CD4-positive, alpha-beta T cell treated with Interleukin-1 beta for 1 hour (primary cell): ENCODE results near the gene GDF2.

Experiments used
- DNase-seq, 2 donors: peaks; one replicate each; pipeline ENCODE4 v3.0.0-alpha.2; 2020 to 2022

Gene GDF2

DNA sequence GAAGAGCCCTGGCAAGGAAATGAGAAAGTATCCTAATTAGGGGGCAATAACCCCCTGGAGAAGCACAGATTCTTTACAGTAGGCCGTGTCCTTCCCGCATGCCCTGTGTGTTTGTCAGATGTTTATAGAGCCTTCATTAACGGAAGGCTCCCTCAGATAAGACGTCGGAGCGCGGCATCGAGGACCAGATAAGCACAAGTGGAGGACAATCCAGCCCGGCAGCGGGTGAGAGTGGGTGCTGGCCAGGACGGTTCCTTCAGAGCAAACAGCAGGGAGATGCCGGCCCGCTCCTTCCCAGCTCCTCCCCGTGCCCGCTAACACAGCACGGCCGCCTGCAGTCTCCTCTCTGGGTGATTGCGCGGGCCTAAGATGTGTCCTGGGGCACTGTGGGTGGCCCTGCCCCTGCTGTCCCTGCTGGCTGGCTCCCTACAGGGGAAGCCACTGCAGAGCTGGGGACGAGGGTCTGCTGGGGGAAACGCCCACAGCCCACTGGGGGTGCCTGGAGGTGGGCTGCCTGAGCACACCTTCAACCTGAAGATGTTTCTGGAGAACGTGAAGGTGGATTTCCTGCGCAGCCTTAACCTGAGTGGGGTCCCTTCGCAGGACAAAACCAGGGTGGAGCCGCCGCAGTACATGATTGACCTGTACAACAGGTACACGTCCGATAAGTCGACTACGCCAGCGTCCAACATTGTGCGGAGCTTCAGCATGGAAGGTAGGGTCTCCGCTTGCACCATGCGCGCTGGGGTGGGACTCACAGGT lies at the start of gene GDF2:
GDF2 (plus strand) TSS at position 155 of the 762 bp plus-strand sequence; CDS start at position 370, 215 bp downstream.
- no peak for DNase-seq

DNA sequence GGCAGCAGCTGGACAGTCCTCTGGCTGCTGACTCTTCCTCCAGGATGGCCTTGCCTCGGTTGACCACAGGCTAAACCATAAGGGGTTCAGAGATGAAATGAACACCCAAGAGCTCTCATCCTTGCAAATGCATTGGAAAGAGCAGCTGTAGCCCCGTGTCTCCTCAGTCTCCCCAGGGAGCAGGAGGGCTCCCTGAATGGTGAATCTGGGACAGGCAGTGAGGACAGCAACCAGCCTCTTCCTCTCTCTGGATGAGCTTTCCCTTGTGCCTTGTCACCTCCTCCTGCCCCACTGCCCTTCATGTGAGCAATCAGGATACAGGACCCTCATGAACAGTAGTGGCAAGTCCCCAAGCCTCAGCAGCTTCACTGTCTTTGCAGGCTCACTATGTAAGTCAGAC lies 46.2 kb upstream of the GDF2 start:
- no peak for DNase-seq

DNA sequence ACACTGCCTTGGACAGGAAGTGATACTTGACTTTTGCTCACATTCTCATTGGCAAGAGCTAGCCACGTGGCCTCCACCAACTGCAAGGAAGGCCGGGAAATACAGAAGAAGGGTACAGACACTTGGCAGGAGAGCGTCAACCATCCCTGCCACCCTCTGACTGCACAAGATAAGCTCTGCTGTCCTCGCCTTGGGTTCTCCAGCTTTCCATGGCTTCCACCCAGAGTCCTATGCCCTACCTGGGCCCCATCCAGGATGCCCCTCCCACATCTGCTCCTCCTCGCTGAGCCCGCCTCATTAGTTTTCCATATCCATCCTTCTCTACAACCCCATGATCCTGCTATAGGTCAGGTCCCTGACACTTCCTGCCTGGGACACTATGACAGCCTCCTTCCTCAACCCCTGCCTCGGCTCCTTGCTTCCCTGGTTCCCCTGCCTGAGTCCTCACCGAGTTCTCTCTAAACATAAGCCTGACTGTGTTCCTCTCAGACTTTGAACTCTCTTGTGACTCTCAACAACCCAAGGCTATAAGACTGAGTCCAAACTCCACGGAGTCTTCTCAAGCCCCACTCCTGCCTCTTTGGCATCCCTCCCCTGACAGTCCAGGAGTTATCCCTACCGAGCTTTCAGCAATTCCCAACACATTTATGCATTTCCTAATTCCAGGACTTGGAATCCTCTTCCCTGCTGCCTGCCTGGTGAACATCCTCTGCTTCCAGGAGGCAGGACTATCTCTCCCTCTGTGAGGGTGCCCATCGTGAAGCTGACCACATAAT lies 45.5 kb upstream of the GDF2 start:
- no peak for DNase-seq

DNA sequence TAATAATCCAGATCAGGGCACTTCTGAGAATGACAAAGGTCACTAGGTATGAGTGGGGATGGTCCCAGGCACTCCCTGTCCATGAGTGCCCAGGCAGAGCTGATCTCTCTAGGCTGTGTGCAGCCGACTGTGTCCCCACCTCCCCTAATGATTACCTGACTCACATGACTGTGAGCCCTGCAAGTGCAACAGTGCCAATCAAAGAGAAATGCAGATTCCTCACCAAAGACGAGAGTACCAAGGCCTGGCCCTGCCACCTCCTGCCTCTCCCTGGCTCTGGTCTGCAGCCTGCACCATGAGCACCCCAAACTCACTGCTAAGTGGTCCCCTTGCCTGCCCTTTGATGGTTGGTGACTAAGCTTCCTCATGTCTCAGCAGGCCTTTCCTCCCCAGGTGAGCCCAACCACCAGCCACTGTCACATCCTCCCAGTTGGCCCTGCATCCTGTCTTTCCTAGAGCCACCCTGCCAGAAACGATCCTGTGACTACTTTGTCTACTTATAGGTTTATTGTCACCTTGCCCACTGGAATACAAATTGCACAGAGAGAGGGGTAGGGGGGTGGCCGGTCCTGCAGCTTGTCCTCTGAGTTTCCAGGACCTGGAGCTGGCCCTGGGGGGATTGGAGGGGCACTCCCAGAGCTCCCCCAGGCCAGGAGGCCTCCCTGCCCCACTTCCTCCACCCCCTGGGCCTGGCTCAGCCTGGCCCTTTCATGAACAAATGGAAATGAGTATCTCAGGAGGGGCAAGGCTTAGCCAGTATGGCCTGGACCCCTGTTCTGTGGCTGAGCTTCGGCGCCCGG lies 44.7 kb upstream of the GDF2 start:
- peak; percentile 14 to 28 for DNase-seq

- DNase-seq, result no peak
Observed at GRCh38 chr10:47278152-47278473, 44.1 kb upstream of the GDF2 start.

DNA sequence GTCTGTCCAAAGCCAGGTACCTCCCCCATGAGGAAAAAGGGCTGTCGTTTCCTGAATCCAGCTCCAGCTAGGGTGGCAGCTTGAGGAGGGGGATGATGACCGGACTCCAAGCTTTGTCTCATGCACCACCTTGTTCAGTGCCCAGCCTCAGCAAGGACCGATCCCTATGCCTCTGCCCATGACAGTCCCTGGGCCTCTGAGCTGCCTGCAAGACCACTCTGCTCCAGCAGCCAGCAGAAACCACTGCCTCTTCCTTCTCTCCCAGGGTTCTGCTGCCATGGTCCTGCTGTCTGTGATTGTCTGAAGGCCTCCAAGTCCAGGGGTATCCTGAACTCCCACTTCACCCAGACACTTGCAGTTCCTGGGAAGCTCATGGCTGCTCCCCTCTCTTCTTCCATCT lies 43.5 kb upstream of the GDF2 start:
- DNase-seq, result no peak

- DNase-seq, result no peak
Observed at GRCh38 chr10:47279276-47279675, 43.0 kb upstream of the GDF2 start.

DNA sequence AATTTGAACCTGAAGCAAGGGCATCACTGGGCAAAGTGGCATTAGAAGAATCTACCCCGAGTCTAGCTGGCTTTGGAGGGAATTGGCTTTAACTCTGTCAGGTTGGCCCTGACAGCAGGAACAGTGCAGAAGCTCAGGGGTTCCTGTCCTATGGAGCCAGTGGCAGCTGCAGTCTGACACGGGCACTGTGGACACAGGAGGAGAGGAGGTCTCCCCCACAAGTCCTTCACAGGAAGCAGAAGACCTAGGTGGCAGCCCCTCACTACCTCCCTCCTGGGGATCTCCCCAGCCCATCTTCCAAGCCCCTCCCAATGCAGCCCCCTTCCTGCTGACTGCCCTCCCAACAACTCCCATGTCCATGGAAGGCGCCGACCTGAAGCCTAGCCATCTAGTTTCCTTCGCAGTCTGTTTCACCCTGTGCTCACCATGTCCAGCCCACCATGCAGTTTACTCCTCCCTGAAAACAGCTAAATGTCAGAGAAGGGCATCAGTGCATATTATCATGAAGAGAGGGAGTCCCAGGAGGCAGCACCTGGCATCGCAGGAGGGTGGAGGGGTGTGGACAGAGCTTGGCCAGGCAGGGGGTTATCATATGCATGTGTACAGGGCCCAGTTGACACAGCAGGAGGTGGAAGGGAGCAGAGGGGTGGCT lies 40.1 kb upstream of the GDF2 start:
- DNase-seq, result no peak

DNA sequence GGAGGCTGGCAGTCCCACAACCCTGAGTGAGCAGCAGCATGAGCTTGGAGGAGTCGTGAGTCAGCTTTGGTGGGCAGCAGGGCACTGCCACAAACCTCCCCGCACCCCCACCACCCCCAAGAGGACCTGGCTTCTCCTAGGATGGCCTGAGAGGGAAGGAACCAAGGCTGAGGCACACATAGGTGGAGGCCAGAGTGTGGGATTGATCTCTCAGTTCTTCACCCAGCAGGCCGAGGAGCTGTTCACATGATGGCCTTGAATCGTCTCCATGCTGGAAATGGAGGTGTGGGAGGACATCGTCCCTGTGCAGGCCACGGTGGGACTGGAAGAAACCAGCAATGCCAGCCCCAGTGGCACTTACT lies 39.6 kb upstream of the GDF2 start:
- DNase-seq, result no peak

- no peak for DNase-seq
Observed at GRCh38 chr10:47283101-47283630, 39.1 kb upstream of the GDF2 start.

DNA sequence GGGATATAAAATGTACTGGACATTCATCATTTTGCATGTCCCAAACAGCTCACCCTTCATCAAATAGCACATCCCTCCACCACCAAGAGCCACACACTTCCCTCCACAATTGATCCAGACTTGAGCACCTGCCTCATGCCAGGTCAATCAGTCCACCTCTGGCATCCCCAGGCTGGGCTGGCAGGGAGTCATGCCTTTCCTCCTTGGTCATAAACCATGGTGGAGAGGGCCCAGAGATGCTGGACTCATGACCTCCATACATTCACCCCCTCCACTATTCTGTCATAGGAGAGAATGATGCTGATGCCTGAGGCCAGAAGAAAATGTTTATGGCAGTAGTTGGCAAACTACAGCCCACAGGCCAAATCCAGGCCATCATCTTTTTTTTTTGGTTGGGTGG lies 38.4 kb upstream of the GDF2 start:
- no peak for DNase-seq

DNA sequence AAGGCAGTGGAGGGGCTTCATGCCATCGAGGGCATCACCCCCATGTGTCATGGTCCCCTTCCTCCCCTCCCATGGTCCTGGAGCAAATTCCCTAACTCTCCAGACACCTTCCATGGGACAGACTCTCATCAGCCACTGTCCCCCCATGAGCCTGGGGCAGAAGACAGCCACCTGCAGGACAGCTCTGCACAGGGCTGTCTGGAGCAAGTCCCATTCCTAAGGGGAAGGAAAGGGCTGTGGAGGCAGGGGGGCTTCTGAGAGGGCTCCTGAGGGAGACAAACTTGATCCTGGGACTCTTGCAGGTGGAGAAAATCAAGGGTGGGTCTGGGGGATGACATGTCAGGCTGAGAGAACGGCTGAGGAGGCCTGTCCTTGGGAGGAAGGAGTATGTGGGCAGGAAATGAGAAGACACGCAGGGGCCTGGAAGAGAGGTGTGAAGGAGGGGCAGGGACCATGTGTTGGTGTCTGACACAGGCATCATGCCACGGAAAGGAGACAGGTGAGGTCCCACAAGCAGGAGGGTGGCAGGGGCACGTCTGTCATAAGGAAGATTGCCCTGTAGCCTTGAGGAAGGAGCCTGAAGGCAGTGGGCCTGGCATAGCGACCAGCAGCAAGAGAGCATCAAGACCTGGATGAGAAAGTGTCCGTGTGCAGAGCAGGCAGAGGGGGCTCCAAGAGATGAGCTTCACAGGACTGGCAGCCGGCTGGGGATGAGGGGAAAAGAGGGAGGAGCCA lies 36.7 kb upstream of the GDF2 start:
- DNase-seq, result no peak

DNA sequence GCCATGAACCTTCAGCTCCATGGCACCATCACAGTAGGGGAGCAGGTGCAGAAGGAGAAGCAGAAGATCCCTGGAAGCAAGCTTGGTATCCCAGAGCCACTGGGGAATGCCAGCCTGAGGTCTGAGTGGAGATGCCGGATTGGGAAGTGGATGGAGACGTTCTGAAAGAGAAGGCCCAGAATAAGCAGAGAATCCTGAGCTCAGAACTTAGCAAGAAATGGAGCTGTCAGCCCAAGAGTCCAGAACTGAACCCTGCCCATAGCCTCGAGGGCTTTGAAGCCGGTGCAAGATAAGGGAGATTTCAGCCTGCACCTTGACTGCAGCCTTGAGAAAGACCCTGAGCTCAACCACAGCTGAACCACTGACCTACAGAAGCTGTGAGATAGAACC lies 36.1 kb upstream of the GDF2 start:
- DNase-seq, result no peak

- DNase-seq, result no peak
Observed at GRCh38 chr10:47286591-47287315, 35.5 kb upstream of the GDF2 start.

DNA sequence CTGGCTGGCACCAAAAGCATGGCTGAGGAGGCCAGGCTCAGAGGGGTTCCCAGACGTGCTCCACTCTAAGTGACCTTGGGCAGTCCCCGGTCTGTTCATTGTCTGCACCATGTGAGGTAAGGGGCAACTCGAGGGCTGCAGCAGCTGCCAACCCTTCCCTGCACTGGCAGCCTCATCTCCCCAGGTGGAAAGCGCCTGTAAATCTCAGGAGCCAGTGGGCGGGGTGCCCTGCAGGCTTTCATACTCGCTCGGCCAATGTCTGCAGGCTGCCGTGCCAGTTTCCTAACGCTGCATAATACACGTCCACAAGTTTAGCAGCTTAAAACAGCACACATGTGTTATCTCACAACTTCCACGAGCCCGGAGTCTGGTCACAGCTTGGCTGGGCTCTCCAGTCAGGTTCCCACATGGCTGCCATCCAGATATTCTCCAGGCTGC lies 34.9 kb upstream of the GDF2 start:
- no peak for DNase-seq

- DNase-seq, result no peak
Observed at GRCh38 chr10:47287805-47288204, 34.4 kb upstream of the GDF2 start.

DNA sequence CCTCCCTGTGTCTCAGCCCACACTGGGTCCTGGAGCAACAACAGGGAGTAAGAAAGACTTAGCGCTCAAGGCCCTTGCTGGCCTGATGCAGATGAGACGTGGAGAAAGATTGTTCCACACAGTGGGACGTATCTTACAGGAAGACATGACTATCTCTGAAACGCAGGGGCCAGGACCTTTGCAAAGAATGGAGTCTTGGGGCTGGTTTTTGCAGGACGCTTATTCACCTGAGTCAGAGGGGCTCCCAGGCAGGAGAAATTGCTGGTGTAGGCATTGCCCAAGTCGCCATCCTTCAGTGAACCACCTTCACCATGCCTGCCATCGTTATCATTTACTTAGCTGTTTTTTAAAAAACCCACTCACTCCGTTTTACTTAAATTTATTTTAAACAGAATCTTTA lies 34.0 kb upstream of the GDF2 start:
- DNase-seq, result no peak

DNA sequence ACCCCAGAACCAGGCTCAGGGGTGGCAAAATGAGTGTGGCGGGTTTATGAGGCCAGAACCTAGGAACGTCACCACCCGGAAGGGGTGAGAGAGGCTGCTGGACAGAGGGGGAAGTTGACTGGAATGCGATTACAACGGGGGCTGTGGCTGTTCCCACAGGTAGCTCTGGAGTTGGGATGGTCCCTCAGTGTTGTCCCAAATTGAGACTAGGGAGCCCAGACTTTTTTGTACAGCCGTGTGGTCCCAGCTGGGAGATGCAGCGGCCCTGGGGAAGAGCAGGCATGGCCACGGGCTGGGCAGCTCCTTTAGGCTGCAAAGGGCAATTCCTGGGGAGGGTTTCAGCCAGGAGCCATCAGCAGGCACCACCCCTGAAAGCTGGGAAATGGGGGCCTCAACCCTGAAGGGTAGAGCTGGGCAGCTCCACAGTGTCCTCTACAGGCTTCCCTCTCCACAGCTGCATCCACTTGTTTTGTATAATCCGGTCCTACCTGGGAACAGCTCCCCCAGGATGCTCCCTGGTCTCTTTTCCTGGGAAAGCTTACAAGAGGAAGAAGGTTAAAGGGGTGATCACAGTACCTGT lies 33.2 kb upstream of the GDF2 start:
- DNase-seq, result no peak

GRCh38 chr10:47289921-47290320 lies 32.3 kb upstream of the GDF2 start:
- DNase-seq, result no peak

- no peak for DNase-seq
Observed at GRCh38 chr10:47290338-47290737, 31.9 kb upstream of the GDF2 start.

GRCh38 chr10:47291682-47292081 lies 30.6 kb upstream of the GDF2 start:
- no peak for DNase-seq
